GM12892 (cell line): Measurements from ENCODE around the gene C1QTNF12.

Source experiments
- POLR2A ChIP-seq: IDR thresholded peaks from 2 replicates; pipeline ENCODE4 v1.6.1; 2011; ENCODE audit warnings: low read depth, low read length, control low read depth
- POLR2AphosphoS5 ChIP-seq: IDR thresholded peaks from 2 replicates; pipeline ENCODE4 v1.6.1; 2011; ENCODE audit warnings: low read depth, low read length, control low read depth
- TAF1 ChIP-seq: IDR thresholded peaks from 2 replicates; pipeline ENCODE4 v1.6.1; 2011; ENCODE audit warnings: low read depth, mild to moderate bottlenecking, control low read depth, low read length, borderline replicate concordance

GRCh38 chr1:1286313-1287261, 40.1 kb upstream of the C1QTNF12 start:
- TF ChIP-seq POLR2A (no peak), TAF1 (no peak), POLR2AphosphoS5 (no peak)
